D721Med (cell line): ENCODE measurements around the gene SLC39A6.
A peak's percentile ranks its signal among the peaks of the same experiment; 100 is the strongest.

Experiments
- DNase-seq: peaks from one replicate; pipeline ENCODE4 v3.0.0; 2011; ENCODE audit warnings: low spot score; ENCODE audit not compliant: insufficient read length
- FAIRE-seq: peaks from 2 replicates; lab custom pipeline; 2011; peaks lifted over from hg19 to GRCh38; lab: Jason Lieb, UNC
- TF ChIP-seq, protein P1 (sequence below): IDR thresholded peaks from 2 replicates; pipeline ENCODE4 v1.5.1; 2012; ENCODE audit warnings: mild to moderate bottlenecking, control low read depth; ENCODE audit not compliant: insufficient read depth; ENCODE audit errors: missing control alignments

Gene SLC39A6

DNA sequence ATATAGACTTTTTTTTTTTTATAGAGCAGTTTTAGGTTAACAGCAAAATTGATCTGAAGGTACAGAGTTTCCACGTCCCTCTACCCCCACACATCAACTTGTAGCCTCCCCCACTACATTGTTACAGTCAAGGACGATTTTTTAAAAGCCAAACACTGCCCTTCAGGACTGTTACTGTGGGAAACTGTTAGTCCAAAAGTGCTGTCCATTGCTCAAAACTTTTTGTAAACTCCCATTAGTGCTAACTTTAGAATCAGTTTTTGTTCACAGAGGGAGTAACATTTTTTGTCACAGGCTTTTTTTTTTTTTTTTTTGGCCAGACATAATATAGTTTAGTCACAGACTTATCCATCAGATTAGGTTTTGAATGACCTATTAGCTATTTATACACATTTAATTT lies 24.6 kb upstream of the SLC39A6 start:
- no peak for FAIRE-seq
- TF ChIP-seq, protein P1, sequence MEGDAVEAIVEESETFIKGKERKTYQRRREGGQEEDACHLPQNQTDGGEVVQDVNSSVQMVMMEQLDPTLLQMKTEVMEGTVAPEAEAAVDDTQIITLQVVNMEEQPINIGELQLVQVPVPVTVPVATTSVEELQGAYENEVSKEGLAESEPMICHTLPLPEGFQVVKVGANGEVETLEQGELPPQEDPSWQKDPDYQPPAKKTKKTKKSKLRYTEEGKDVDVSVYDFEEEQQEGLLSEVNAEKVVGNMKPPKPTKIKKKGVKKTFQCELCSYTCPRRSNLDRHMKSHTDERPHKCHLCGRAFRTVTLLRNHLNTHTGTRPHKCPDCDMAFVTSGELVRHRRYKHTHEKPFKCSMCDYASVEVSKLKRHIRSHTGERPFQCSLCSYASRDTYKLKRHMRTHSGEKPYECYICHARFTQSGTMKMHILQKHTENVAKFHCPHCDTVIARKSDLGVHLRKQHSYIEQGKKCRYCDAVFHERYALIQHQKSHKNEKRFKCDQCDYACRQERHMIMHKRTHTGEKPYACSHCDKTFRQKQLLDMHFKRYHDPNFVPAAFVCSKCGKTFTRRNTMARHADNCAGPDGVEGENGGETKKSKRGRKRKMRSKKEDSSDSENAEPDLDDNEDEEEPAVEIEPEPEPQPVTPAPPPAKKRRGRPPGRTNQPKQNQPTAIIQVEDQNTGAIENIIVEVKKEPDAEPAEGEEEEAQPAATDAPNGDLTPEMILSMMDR, result no peak
- no peak for DNase-seq

DNA sequence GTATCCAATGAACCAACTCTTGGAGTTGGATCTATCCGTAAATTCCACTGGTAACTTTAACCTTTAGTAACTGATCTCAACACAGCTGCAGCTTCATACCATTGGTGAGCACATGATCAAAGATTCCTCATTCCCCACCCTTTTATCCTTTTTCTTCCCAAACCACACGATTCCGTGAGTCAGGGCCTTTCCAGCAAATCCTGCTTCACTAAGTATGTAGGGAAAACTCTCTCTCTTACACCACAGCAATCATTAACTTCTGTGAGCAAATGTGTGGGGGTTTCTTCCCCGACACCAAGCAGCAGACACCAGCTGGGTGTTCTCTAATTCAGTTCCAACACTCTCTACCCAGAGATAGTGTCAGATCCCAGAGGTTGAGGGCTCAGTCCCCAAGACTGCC lies 24.1 kb upstream of the SLC39A6 start:
- DNase-seq, result no peak
- FAIRE-seq, result no peak
- TF ChIP-seq, protein P1, result no peak

DNA sequence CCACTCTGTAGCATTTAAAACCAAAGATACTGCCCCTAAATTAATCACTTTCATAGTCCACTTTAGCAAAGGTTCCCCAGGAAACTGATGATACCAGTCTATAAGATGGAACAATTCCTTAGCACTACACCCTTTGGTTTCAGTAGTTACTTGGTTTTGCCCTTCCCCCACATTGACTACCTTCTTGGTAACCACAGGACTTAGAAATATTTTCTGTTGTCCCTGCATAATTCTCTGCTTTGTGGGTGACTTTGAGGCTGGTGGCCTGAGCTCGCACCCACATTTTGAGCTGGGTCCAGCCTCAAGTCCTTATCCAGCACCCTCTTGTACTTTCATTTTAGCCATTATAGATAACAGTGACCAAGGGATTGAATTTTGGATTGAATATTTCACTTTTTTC lies 23.6 kb upstream of the SLC39A6 start:
- TF ChIP-seq, protein P1, result no peak
- no peak for FAIRE-seq

DNA sequence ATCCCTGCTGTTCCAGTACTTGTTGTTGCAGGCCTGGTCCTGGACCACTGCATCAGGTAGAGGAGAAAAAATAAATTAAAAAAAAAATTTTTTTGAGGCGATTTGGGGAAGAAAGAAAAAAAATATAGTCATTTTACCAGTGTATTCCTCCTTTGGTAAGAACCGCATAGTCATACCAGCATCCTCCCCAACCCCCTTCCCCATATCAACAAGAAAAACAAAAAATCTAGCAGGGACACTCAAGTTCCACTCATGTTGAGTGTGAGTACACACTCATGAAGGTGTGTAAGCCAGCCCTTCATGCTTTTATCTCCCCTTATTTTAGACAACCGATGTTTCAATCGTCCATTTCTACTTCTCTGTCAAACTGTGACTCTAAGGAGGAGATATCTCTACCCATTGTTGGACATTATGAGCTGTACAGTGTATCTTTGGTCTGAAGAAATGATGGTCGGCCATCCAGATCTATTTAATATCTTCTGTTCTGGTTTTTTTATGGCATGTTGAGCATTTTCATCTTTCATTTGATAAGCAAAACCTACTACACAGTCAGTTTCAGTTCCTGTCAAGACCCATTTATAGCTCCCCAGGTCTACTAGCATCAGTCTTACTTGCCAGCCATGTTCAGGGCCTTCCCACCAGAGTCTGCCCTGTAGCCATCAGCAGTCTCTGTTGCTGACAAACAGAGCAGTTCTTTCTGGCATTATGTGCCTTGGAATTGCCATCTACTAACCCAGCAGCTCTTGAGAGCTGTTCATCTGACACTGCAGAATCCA lies 20.6 kb upstream of the SLC39A6 start:
- TF ChIP-seq, protein P1, result no peak
- no peak for FAIRE-seq
- DNase-seq, result no peak

More for the DNA sequence above, 23.6 kb upstream of the SLC39A6 start:
- DNase-seq, result no peak

DNA sequence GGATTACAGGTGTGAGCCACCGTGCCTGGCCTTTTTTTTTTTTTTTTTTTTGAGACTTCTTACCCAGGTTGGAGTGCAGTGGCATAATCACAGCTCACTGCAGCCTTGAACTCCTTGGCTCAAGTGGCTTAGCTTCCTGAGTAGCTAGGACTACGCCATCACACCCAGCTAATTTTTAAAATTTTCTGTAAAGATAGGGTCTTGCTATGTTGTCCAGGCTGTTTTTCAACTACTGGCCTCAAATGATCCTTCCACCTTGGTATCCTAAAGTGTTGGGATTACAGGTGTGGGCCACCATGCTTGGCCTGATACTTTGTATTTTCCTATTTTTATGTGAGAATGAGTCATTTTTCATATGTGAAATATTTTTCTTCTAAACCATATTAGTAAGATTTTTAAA lies 14.3 kb upstream of the SLC39A6 start:
- no peak for DNase-seq

DNA sequence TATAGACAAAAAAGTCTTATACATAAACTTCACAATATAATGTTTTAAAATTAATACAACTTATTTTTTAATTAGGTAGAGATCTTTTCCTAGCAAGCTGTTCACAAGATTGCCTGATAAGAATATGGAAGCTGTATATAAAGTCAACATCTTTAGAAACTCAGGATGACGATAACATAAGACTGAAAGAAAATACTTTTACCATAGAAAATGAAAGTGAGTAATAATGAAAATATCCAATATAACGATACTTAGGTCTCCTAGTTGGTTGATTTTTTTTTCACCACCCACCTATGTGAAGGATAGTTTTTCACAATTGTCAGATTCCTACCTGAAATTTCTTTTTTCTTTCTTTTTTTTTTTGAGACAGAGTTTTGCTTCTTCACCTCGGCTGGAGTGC lies 13.6 kb upstream of the SLC39A6 start:
- TF ChIP-seq, protein P1, result no peak
- FAIRE-seq, result peak; percentile 16
- DNase-seq, result no peak

More for the DNA sequence above, 14.3 kb upstream of the SLC39A6 start:
- TF ChIP-seq, protein P1, result no peak
- no peak for FAIRE-seq

DNA sequence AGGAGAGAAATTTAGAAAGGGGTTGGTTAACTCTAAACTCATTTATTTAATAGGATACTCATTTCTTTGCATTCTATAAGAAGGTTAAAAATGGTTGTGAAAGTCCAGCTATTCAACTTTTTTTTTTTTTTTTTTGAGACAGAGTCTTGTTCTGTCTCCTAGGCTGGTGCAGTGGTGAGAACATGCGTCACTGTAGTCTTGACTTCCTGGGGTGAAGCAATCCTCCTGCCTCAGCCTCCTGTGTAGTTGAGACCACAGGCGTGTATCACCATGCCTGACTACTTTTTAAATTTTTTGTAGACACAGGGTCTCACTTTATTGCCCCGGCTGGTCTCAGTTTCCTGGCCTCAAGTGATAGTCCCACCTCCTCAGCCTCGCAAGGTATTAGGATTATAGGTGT lies 12.4 kb upstream of the SLC39A6 start:
- no peak for FAIRE-seq
- DNase-seq, result no peak
- TF ChIP-seq, protein P1, result no peak
